ENCODE measurements around the gene TRAF2.
"Not testable (repeated sequence)": the region's sequence is repeated elsewhere in the genome, so short reads cannot be mapped to it uniquely, and the experiment has no call there.

TRAF2 gene

GRCh38 chr9:136858844-136859757 is 27.2 kb upstream of the TRAF2 start:
- no peak for DNase-seq

DNA sequence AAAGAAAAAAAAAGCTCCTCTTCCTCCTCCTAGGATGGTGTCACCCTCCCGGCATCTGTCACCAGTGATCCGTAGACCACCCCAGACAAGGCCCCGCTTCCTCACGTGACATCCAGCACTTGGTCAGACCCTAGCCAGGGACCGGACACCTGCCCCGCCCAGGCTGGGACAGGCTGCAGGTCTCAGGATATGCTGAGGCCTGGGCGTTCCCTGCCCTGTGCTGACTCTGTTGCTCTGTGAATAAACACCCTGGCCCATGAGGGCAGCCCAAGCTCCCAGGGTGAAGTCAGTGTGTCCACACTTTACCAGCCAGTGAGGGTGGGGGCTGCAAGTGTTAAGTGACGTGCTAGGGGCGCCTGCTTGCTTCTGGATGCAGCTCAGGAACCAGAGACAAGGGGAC is 25.8 kb upstream of the TRAF2 start:
- no peak for DNase-seq

DNA sequence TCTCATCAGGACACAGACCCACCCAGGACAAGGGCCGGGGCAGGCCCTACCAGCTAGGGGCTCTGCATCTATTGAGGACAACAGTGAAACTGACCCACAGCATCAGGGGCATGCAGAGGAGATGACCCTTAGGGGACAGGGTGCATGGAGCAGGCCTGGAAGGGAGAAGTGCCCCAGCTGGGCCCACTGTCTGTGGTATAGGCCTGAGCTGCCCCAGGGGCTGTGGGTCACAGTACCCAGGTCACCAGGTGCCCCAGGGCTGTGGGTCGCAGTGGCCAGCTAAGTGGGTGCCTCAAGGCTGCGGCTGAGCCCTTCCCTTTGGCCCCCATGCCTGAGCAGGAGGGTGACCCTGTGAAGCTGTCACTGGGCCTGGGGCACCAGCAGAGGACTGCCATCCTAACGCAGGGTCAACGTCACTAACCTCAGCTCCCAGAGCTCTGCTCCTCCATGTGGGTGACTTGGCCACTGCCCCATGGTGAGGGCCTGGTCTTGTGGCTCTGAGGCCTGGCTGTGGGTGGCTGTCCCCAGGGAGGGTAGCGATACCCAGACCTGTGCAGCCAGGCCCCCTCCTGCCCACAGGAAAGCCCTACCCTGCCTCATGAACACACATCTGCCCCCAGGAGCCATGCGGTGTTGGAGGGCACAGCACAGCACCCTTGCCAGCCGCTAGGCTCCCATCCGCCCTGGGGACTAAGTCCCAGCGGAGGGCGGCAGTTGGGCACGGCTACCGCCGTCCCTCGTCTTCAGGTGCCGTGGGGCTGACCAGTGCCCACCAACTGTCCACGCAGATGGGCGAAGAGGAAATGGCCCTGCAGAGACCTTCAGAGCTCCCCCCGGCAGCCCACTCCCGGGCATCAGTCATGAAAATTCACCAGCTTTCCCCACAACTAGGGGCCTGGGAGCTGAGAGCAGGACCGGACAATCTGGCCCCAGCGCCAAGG is 25.1 kb upstream of the TRAF2 start:
- no peak for DNase-seq

DNA sequence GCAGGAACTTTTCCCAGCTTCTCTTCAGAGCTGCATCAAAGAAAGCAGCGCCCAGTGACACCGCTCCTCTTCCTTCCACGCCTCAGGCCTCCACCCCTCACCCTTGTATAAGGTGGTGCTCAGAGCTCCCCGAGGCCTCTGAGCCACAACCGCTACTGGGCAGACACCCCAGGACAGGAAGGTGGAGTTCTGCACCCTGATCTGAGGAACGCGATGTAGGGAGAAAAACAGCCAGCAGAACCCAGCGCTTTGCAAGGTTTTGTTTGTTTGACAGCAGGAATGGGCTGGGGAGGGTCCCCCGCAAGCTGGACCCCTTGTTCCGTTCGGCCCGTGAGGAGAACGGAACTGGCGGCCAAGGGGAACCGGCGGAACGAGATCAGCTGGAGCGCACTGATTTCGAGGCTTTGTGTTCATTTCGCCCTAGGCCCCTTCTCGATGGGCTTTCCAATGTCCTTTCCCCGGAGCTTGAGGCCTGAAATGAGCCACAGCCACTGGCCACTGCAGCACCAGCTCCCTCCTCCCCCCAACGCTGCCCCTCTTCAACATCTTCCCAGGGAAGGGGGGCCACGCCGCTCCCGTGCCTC is 24.4 kb upstream of the TRAF2 start:
- no peak for DNase-seq

DNA sequence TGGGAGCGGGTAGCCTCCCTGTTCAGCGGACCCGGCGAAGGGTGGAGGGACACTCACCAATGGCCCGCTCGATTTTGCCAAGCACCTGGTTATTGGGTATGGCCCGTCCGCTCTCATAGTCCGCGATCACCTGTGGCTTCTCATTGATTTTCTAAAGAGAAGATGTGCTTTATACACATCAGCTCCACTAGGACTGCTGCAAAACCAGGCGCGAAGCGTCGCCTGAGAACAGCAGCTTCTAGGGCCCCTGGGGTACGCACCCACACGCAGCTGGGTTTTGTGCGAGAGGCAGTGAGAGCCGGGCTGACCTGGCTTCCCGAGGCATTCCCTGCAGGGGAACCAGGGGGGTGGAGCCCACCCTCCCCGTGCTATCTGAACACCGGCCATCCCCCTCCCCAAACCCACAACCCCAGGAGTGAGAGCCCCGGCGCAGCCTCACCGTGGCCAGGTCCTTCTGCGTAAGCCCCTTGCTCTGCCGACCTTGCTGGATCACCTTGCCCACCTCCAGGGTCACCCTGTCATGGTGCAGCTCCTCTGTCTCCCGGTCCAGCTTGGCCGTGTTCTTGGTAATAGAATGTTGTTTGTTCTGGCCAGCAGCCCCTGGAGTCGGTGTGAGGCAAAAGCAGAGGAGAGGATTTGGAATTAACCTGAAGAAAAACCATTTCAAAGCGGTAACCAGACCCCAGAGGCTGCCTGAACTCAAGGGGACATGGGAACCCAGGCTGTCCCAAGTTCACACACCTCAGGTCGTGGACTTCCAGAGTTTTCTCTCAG is 23.3 kb upstream of the TRAF2 start:
- no peak for DNase-seq

DNA sequence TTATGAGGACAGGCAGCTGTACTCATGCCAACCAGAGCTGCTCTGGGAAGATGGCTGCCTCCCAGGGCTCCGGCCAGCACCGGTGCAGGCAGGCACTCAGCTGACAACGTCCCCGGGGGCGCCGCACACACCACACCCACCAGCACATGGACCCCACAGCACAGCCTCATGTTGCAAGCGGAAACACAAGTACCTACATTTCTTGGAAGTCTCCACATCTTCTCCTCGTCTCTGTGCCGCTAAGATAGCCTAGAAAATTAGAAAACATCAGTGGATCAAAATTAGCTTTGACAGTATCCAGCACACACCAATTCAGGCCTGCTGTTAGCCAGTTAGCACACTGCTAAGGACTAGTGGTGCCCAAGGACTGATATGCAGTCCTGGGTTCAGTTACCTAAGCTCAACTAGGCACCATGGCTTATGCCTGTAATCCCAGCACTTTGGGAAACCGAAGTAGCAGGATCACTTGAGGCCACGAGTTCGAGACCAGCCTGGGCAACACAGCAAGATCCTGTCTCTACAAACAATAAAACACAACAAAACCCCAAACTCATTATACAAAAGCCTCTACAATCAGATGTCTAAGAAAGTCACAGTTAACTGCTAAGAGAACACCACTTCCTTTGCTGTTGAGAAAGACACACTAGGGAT is 22.6 kb upstream of the TRAF2 start:
- DNase-seq: no peak

- DNase-seq: no peak
These were observed 21.1 kb upstream of the TRAF2 start for GRCh38 chr9:136865041-136865767.

- DNase-seq: no peak
These were observed 20.6 kb upstream of the TRAF2 start for GRCh38 chr9:136865768-136866103.

DNA sequence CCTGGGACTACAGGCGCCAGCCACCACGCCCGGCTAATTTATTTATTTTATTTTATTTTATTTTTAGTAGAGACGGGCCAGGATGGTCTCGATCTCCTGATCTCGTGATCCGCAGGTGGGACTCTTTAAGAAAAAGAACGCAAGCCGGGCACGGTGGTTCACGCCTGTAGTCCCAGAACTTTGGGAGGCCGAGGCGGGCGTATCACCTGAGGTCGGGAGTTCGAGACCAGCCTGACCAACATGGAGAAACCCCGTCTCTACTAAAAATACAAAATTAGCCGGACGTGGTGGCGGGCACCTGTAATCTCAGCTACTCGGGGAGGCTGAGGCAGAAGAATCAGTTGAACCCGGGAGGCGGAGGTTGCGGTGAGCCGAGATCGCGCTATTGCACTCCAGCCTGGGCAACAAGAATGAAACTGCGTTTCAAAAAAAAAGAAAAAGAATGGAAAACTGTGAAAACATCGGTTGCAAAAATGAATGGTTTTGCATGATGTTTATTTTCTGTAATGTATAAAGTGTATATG is 19.4 kb upstream of the TRAF2 start:
- DNase-seq: not testable (repeated sequence)

GRCh38 chr9:136867480-136867879 is 18.8 kb upstream of the TRAF2 start:
- no peak for DNase-seq

DNA sequence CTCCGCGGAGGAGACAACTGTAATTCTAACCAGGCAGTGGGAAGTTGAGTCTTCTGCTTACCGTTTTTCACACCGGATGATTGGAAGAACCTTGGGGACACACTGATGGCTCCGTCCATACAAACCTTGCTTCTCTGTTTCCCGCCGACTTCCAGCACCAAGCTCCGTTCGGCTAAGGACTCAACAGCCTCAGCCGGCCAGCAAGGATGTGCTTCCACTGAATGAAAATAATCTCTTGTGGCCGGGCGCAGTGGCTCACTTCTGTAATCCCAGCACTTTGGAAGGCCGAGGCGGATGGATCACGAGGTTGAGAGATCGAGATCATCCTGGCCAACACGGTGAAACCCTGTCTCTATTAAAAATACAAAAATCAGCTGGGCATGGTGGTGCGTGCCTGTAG is 18.4 kb upstream of the TRAF2 start:
- DNase-seq: no peak

DNA sequence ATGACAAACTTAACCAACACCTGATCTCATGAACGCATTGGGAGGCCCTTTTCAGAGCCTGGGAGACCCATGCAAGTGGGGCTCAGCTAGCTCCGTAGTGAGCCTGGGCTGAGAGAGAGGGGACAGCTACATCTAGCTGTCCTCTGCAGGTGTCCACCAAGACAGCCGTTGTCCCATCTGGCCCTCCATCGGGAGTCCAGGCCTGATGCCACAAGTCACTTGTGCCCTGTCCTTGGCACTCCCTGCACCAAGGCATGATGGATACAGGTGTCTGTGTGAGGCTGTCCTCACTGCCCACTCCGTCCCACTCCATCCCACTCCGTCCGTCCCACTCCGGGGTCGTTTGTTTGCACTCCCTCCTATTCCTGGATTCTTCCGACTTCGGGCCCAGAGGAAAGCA is 17.7 kb upstream of the TRAF2 start:
- no peak for DNase-seq

DNA sequence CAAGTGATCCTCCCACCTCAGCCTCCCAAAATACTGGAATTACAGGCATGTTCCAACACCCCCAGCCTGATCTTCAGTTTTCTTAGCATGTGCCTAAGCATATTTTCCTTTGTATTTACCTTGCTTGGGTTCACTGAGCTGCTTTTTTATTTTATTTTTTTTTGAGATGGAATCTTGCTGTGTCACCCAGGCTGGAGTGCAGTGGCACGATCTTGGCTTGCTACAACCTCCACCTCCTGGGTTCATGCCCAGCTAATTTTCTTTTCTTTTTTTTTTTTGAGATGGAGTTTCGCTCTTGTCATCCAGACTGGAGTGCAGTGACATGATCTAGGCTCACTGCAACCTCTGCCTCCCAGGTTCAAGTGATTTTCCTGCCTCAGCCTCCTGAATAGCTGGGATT is 16.7 kb upstream of the TRAF2 start:
- DNase-seq: not testable (repeated sequence)

DNA sequence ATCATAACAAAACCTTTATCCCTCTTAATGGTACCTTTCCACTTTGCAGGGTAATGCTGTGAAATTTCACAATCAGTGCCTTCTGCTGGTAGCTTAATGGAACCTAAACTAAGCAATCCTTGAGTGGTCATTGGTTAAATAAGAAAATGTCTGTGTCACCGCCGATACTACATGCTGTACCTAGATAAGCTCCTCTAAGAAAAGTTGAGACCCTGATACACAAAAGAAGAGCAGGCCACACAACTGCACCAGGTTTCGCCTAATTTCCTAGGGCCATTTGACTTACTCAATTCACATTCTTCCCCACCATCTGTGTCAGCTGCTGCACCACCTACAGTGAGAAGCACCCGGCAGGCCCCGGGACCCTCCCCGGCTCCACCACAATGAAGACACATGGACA is 11.2 kb upstream of the TRAF2 start:
- DNase-seq: no peak

DNA sequence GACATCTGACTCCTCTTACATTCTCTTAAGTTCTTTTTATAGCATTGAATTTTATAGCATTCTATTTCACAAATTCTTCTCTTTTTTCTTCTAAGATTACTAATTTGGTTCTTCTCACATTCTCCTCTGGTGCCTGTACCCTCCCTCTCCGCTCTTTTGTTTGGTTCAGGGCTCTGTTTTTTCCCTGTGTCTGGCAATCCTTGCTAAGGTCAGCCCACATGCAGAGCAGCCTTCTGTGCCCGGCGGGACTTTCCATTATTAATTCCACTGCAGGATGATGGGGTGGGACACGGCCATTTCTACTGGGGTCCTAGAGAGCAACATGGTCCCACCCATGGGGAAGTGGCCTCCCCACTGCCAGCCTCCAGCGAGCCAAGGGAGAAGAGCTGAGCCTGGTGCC is 9.8 kb upstream of the TRAF2 start:
- DNase-seq: no peak

DNA sequence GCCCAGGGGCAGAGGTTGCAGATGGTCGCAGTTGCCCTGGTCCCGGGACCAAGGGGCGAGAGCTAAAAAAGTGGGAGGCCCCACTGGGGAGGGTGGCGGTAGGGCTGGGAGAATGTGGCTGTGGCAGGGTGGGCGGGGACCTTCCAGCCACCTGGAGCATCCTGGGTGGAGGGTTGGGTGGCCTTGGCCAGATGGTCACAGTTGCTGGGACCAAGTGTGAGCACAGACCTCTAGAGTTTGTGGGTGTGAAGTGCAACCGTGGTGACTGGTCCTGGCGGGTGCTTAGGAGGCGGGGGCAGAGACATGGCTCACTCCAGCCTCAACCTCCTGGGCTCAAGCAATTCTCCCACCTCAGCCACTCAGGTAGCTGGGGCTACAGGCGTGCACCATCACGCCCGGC is 5.7 kb upstream of the TRAF2 start:
- peak; percentile 32 for DNase-seq

DNA sequence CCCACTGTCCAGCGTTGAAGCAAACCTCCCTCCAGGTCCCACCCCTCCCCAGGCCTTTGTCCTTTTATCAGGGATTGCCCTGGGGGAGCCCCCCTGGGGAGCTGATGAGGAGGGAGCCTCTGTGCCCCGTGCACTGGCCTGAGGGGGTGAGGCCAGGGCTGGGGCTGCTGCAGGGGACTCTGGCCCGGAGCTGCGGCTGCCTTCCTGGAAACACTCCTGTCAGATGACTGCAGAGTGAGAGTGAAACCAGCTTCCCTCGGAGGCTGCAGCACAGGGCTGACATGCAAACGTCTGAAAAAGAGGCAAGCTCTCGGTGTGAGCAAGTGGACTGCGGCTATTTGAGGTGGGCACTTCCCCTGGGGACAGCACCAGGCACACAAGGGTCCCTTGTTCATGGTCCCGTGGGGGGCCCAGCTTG is 4.6 kb upstream of the TRAF2 start:
- no peak for DNase-seq

GRCh38 chr9:136882109-136882946 is 4.0 kb upstream of the TRAF2 start:
- no peak for DNase-seq

DNA sequence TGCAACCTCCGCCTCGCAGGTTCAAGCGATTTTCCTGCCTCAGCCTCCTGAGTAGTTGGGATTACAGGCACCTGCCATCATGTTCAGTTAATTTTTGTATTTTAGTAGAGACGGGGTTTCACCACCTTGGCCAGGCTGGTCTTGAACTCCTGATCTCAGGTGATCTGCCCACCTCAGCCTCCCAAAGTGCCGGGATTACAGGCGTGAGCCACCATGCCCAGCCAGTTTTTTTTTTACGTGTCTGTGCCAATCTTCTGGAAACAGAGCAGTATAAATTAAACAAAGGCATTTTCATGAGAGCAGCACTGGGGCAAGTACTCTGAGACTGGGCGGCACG is 3.4 kb upstream of the TRAF2 start:
- not testable (repeated sequence) for DNase-seq

DNA sequence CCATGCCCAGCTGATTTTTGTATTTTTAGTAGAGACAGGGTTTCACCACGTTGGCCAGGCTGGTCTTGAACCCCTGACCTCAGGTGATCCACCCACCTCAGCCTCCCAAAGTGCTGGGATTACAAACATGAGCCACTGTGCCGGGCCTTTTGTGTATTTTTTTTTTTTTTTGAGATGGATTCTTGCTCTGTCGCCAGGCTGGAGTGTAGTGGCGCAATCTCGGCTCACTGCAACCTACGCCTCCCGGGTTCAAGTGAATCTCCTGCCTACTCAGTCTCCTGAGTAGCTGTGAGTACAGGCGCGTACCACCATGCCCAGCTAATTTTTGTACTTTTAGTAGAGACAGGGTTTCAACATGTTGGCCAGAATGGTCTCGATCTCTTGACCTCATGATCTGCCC is 2.6 kb upstream of the TRAF2 start:
- DNase-seq: not testable (repeated sequence)
